T-helper 1 cell treated with Interleukin-12 subunit alpha and Interleukin-12 subunit beta and Interleukin-4 antibody, amounts not matched to agents 30 μg/mL and 1 μg/mL, for 36 hours (primary cell): ENCODE data around the gene PSTPIP2.
"Not testable (repeated sequence)": the region's sequence is repeated elsewhere in the genome, so short reads cannot be mapped to it uniquely, and the experiment has no call there.

Source experiments
- H3K27ac Mint-ChIP-seq: one replicate; pipeline ENCODE4 v1.8.0; 2021; ENCODE audit warnings: mild to moderate bottlenecking, mixed read lengths
- H3K27me3 Mint-ChIP-seq: one replicate; pipeline ENCODE4 v1.8.0; 2021; ENCODE audit warnings: low read depth, mixed read lengths
- H3K36me3 Mint-ChIP-seq: one replicate; pipeline ENCODE4 v1.8.0; 2021; ENCODE audit warnings: low read depth, mixed read lengths
- H3K4me1 Mint-ChIP-seq: one replicate; pipeline ENCODE4 v1.8.0; 2021; ENCODE audit warnings: low read depth, mixed read lengths
- H3K4me3 Mint-ChIP-seq: one replicate; pipeline ENCODE4 v1.8.0; 2021; ENCODE audit warnings: mild to moderate bottlenecking, moderate library complexity, mixed read lengths
- H3K9me3 Mint-ChIP-seq: one replicate; pipeline ENCODE4 v1.8.0; 2021; ENCODE audit warnings: mixed read lengths

Gene PSTPIP2

GRCh38 chr18:45999536-45999935, 72.5 kb downstream of the PSTPIP2 start:
- Mint-ChIP-seq H3K27ac (no peak overlapping the region), H3K9me3 (peaks cover 6% of the 10 kb centered on the region), H3K36me3 (peaks cover 3% of the 10 kb centered on the region), H3K27me3 (peaks cover 16% of the 10 kb centered on the region), H3K4me1 (peaks cover 26% of the 10 kb centered on the region), H3K4me3 (no peak overlapping the region)

- peak overlapping the region; percentile 22 for H3K4me3 Mint-ChIP-seq
- H3K4me1 Mint-ChIP-seq: peaks cover 26% of the 10 kb centered on the region
- peaks cover 16% of the 10 kb centered on the region for H3K27me3 Mint-ChIP-seq
- peak overlapping the region; percentile 16 for H3K27ac Mint-ChIP-seq
- H3K9me3 Mint-ChIP-seq: peaks cover 6% of the 10 kb centered on the region
- H3K36me3 Mint-ChIP-seq: peaks cover 5% of the 10 kb centered on the region
Observed at GRCh38 chr18:45998244-45998643, 73.8 kb downstream of the PSTPIP2 start.

- H3K4me3 Mint-ChIP-seq: peak overlapping the region; percentile 51
- peaks cover 26% of the 10 kb centered on the region for H3K4me1 Mint-ChIP-seq
- peaks cover 14% of the 10 kb centered on the region for H3K27me3 Mint-ChIP-seq
- H3K36me3 Mint-ChIP-seq: peaks cover 5% of the 10 kb centered on the region
- H3K27ac Mint-ChIP-seq: peak overlapping the region; percentile 62
- H3K9me3 Mint-ChIP-seq: peaks cover 6% of the 10 kb centered on the region
Observed at GRCh38 chr18:45997700-45998151, 74.3 kb downstream of the PSTPIP2 start.

- Mint-ChIP-seq H3K4me1 (peaks cover 20% of the 10 kb centered on the region), H3K27me3 (peaks cover 5% of the 10 kb centered on the region), H3K36me3 (peaks cover 8% of the 10 kb centered on the region), H3K9me3 (no peaks in the 10 kb centered on the region), H3K27ac (no peak overlapping the region), H3K4me3 (no peak overlapping the region)
Observed at GRCh38 chr18:45995461-45995860, 76.6 kb downstream of the PSTPIP2 start.

GRCh38 chr18:45993438-45993837, 78.6 kb downstream of the PSTPIP2 start:
- Mint-ChIP-seq H3K9me3 (peaks cover 4% of the 10 kb centered on the region), H3K27ac (no peak overlapping the region), H3K4me3 (no peak overlapping the region), H3K36me3 (peaks cover 11% of the 10 kb centered on the region), H3K4me1 (peaks cover 12% of the 10 kb centered on the region), H3K27me3 (peaks cover 5% of the 10 kb centered on the region)

- H3K4me1 Mint-ChIP-seq, H3K27me3 Mint-ChIP-seq, H3K27ac Mint-ChIP-seq, H3K9me3 Mint-ChIP-seq, H3K4me3 Mint-ChIP-seq: not testable (repeated sequence)
- H3K36me3 Mint-ChIP-seq: peaks cover 15% of the 10 kb centered on the region
Observed at GRCh38 chr18:45992527-45992926, 79.5 kb downstream of the PSTPIP2 start.

- H3K4me3 Mint-ChIP-seq: no peak overlapping the region
- H3K4me1 Mint-ChIP-seq: peaks cover 3% of the 10 kb centered on the region
- H3K9me3 Mint-ChIP-seq: peaks cover 4% of the 10 kb centered on the region
- peaks cover 5% of the 10 kb centered on the region for H3K27me3 Mint-ChIP-seq
- peaks cover 17% of the 10 kb centered on the region for H3K36me3 Mint-ChIP-seq
- H3K27ac Mint-ChIP-seq: no peak overlapping the region
Observed at GRCh38 chr18:45991788-45992187, 80.3 kb downstream of the PSTPIP2 start.

GRCh38 chr18:45984546-45985235, 87.4 kb downstream of the PSTPIP2 start:
- H3K4me1 Mint-ChIP-seq: no peaks in the 10 kb centered on the region
- H3K27me3 Mint-ChIP-seq: no peaks in the 10 kb centered on the region
- peaks cover 9% of the 10 kb centered on the region for H3K36me3 Mint-ChIP-seq
- H3K27ac Mint-ChIP-seq: no peak overlapping the region
- peaks cover 4% of the 10 kb centered on the region for H3K9me3 Mint-ChIP-seq
- no peak overlapping the region for H3K4me3 Mint-ChIP-seq

- Mint-ChIP-seq H3K27ac (no peak overlapping the region), H3K27me3 (no peaks in the 10 kb centered on the region), H3K4me1 (no peaks in the 10 kb centered on the region), H3K36me3 (no peaks in the 10 kb centered on the region), H3K4me3 (no peak overlapping the region), H3K9me3 (no peaks in the 10 kb centered on the region)
Observed at GRCh38 chr18:45981821-45982220, 90.2 kb downstream of the PSTPIP2 start.

- Mint-ChIP-seq H3K4me1 (no peaks in the 10 kb centered on the region), H3K4me3 (no peak overlapping the region), H3K36me3 (no peaks in the 10 kb centered on the region), H3K9me3 (no peaks in the 10 kb centered on the region), H3K27me3 (no peaks in the 10 kb centered on the region), H3K27ac (no peak overlapping the region)
Observed at GRCh38 chr18:45980229-45980628, 91.8 kb downstream of the PSTPIP2 start.

- no peak overlapping the region for H3K27ac Mint-ChIP-seq
- H3K27me3 Mint-ChIP-seq: no peaks in the 10 kb centered on the region
- no peaks in the 10 kb centered on the region for H3K36me3 Mint-ChIP-seq
- H3K9me3 Mint-ChIP-seq: no peaks in the 10 kb centered on the region
- H3K4me3 Mint-ChIP-seq: no peak overlapping the region
- peaks cover 6% of the 10 kb centered on the region for H3K4me1 Mint-ChIP-seq
Observed at GRCh38 chr18:45978084-45978483, 94.0 kb downstream of the PSTPIP2 start.

GRCh38 chr18:45976974-45977373, 95.1 kb downstream of the PSTPIP2 start:
- H3K36me3 Mint-ChIP-seq: no peaks in the 10 kb centered on the region
- H3K27me3 Mint-ChIP-seq: no peaks in the 10 kb centered on the region
- no peak overlapping the region for H3K27ac Mint-ChIP-seq
- peaks cover 6% of the 10 kb centered on the region for H3K4me1 Mint-ChIP-seq
- no peak overlapping the region for H3K4me3 Mint-ChIP-seq
- H3K9me3 Mint-ChIP-seq: no peaks in the 10 kb centered on the region

- no peak overlapping the region for H3K4me3 Mint-ChIP-seq
- no peak overlapping the region for H3K27ac Mint-ChIP-seq
- H3K9me3 Mint-ChIP-seq: no peaks in the 10 kb centered on the region
- peaks cover 6% of the 10 kb centered on the region for H3K4me1 Mint-ChIP-seq
- H3K36me3 Mint-ChIP-seq: no peaks in the 10 kb centered on the region
- H3K27me3 Mint-ChIP-seq: no peaks in the 10 kb centered on the region
Observed at GRCh38 chr18:45976566-45976965, 95.5 kb downstream of the PSTPIP2 start.

- Mint-ChIP-seq H3K27ac (peak overlapping the region; percentile 45), H3K4me1 (peaks cover 6% of the 10 kb centered on the region), H3K27me3 (no peaks in the 10 kb centered on the region), H3K36me3 (no peaks in the 10 kb centered on the region), H3K4me3 (no peak overlapping the region), H3K9me3 (no peaks in the 10 kb centered on the region)
Observed at GRCh38 chr18:45974088-45974536, 97.9 kb downstream of the PSTPIP2 start.

- Mint-ChIP-seq H3K36me3 (peaks cover 16% of the 10 kb centered on the region), H3K4me1 (peaks cover 28% of the 10 kb centered on the region), H3K4me3 (peak within 1 kb of the TSS; percentile 93)
Observed at GRCh38 chr18:45967007-45967706, 104.9 kb downstream of the PSTPIP2 start, which contains the start of gene EPG5. EPG5 (minus strand) TSS chr18:45967329; CDS start chr18:45967239, 90 bp downstream.

More at GRCh38 chr18:45967007-45967706, 104.9 kb downstream of the PSTPIP2 start, which contains the start of gene EPG5:
- peaks cover 6% of the 10 kb centered on the region for H3K27me3 Mint-ChIP-seq
- H3K27ac Mint-ChIP-seq: peak within 1 kb of the TSS; percentile 84
- no peaks in the 10 kb centered on the region for H3K9me3 Mint-ChIP-seq
